ENCODE measurements around the gene CYP2D6.

GRCh38 chr22:42145175-42145574 lies 14.6 kb upstream of the CYP2D6 start:
- TF ChIP-seq CTCF (IDR thresholded peaks at IDR 0.05) = no peak
- TF ChIP-seq ZFX (IDR thresholded peaks at IDR 0.05; ENCODE audit: borderline replicate concordance) = no peak

Measured in 22Rv1 (cell line).